Kidney glomerular epithelial cell (primary cell): ENCODE data around the gene MMP28.

Experiments used
- DNase-seq: peaks from one replicate; lab custom pipeline; 2025; lab: John Stamatoyannopoulos, UW

The MMP28 gene, protein sequence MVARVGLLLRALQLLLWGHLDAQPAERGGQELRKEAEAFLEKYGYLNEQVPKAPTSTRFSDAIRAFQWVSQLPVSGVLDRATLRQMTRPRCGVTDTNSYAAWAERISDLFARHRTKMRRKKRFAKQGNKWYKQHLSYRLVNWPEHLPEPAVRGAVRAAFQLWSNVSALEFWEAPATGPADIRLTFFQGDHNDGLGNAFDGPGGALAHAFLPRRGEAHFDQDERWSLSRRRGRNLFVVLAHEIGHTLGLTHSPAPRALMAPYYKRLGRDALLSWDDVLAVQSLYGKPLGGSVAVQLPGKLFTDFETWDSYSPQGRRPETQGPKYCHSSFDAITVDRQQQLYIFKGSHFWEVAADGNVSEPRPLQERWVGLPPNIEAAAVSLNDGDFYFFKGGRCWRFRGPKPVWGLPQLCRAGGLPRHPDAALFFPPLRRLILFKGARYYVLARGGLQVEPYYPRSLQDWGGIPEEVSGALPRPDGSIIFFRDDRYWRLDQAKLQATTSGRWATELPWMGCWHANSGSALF

DNA sequence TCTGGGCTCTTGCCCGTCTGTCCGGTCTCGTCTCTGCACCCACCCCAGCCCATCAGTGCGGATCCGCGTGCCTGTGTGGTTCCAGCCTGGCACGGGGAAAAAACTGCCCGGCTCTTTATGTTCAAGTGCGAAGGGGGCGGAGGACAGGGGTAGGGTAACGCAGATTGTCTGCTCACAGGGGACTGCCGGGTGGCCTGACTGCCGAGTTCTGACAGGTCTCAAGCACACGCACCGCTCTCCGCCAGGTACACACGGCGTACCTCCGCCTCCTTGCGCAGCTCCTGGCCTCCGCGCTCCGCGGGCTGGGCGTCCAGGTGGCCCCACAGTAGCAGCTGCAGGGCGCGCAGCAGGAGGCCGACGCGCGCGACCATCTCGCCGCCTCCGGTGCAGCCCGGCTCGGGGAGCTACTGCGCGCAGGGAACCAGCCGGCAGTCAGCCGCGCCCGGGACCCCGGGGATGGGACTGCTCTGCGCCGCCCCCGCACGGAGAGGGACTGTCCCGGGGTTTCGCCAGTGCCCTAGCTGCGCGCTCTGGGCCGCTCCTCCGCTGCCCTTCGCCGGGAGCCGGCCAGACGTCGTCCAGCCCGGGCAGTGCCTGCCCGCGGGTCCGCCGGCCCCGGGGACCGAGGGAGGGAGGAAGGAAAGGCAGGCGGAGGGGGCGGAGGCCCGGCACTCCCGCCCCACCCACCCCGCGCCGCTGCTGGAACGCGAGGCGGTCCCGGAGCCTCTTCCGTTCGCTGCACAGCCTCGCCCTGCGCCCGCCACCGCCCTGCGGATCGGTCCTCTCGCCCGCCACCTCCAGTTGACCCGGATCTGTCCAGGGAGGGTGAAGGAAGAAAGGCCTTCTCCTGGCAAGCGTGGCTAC is at the start of gene MMP28:
MMP28 (minus strand) TSS at position 635 of the 864 bp plus-strand sequence; CDS start at position 371, 264 bp downstream.
- DNase-seq = no peak

DNA sequence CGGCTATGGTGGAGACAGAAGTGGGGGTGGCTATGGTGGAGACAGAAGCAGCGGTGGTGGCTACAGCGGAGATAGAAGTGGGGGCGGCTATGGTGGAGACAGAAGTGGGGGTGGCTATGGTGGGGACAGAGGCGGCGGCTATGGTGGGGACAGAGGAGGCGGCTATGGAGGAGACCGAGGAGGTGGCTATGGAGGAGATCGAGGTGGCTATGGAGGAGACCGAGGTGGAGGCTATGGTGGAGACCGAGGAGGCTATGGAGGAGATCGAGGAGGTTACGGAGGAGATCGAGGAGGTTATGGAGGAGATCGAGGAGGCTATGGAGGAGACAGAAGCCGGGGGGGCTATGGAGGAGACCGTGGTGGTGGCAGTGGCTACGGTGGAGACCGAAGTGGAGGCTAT is 49.1 kb upstream of the MMP28 start:
- no peak for DNase-seq

DNA sequence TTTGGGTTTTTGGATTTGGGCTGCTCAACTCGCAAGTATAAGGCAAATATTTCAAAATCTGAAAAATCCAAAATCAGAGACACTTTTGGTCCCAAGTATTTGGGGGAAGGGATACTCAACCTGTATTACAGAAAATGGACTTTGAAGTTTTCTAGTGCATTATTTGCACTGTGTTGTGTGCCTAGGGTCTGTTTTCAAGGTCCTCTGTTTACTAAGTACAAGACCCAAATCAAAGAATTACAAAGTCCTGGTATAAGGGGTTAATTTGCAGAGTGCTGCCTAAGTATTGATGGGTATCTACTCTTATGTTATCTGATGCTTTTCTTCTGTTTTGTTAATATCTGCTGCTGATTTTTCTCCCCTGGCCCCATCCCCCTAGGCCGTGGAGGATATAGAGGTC is 48.3 kb upstream of the MMP28 start:
- no peak for DNase-seq

DNA sequence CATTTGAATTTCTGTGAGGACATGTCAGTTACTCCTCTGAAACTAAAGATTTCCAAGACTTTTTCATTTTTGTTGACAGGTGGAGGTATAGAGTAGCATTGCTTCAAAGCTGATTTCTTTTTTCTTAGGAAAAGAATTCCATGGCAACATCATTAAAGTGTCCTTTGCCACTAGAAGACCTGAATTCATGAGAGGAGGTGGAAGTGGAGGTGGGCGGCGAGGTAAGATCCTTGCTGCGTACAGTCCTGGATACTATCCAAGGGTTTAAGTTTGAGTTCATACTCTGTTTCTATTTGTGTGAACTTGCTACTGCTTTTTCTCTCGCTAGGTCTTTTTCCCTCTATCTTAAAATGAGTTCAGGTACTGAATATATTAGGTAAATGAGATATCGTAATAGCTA is 46.8 kb upstream of the MMP28 start:
- DNase-seq = no peak

DNA sequence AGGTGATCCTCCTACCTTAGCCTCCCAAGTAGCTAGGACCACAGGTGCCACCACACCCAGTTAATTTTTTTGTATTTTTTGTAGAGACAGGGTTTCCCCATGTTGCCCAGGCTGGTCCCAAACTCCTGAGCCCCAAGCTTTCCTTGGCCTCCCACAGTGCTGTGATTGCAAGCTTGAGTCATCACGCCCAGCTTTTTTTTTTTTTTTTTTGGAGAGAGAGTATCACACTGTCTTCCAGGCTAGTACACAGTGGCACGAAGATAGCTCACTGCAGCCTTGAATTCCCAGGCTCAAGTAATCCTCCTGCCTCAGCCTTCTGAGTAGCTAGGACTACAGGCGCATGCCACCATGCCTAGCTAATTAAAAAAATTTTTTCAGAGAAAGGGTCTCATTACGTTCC is 46.1 kb upstream of the MMP28 start:
- no peak for DNase-seq

DNA sequence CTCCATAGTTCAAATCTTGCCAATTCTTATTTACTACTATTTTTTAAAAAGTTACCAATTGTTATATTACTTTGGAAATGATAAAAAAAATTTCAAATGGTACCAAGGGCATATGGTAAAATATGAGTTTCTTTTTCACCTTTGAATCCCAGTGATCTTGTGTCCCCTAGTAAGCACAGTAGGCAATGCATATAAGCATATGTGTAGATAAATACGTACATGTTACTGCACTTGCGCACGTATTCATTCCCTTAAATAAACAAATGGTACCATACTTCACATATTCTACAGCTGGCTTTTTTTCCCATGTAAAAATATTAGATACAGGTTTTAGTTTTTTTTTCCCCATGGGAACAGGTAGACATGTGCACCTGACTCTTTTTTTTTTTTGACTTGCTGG is 45.7 kb upstream of the MMP28 start:
- no peak for DNase-seq

DNA sequence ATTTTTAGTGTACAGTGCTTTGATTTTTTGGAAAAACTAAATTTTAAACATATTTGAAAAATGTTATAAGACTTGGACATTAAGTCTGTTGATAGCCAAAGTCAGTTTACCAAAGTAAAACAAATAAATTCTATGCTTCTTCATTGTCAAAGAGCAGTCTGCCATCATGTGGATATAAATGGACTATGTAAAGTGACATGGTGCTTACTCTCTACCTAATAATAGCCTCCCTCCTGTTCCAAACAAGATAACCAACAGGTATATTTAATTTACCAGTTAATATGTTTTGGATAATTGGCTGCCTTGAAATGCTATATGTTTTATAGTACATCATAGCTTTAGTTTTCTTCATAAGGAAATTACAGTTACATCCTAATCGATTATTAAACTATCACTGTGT is 29.8 kb upstream of the MMP28 start:
- DNase-seq = no peak

DNA sequence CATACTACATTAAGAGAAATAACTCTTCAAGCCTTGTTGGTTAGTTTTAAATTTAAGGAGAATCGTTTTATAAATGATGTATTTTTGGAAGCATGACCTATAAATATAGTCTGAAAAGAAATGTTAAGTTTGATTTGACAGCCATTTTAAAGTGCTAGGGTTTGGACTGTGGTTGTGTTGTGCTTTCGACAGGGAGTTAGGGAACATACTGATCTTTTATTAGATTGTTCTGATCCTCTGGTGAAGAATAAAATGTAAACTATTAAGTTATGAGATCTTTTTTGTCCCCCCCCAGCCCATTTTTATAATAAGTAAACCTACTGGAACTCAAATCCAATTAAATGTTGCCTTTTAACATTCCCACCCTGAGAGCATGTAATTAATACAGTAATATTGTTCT is 25.9 kb upstream of the MMP28 start:
- no peak for DNase-seq

DNA sequence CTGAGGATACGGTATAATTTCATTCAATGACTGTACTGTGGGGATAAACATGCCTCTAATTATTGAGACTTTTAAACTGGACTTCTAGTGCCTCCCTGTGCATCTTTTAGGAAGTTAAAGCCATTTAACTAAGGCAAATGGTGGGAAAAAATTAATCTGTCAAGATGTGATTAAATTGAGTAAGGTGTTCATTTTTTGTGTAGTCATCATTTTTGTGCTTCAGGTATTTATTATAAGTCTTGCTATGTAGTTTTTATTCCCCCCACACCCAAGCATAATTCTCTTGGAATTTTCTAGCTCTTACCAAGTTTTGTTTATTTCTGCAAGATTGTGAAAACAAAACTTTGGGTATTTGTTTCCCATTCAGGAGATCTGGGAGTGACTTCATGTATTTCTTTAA is 24.0 kb upstream of the MMP28 start:
- DNase-seq = no peak

DNA sequence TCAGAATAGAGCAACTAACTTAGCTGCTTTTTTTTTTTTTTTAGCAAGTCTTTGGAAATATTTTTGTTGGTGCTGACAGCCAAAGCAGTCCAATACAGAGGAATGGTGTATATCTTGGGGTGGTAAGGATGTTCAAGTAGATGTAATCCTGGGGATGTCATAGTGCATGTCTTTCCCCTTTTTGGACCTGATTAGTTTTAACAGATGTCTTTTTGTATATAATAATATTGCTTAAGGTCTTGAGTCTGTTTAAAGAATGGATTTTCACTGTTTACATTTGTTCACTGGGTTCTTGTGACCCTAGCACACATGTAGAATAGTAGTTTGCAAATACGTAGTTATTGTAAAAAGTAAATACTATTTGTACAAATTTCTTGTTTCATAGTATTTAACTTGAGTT is 21.8 kb upstream of the MMP28 start:
- DNase-seq = no peak

DNA sequence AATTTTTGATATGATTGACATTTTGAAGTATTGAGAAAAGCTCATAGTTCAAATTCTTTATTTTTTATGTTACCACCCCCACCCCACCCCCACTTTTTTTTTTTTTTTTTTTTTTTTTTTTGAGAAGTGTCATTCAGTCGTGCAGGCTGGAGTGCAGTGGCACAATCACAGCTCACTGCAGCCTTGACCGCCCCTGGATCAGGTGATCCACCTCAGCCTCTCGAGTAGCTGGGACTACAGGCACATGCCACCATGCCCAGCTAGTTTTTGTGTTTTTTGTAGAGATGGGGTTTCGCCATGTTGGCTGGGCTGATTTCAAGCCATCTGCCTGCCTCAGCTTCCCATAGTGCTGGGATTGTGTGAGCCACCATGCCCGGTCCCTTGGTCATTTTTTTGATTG is 21.3 kb upstream of the MMP28 start:
- DNase-seq = no peak

DNA sequence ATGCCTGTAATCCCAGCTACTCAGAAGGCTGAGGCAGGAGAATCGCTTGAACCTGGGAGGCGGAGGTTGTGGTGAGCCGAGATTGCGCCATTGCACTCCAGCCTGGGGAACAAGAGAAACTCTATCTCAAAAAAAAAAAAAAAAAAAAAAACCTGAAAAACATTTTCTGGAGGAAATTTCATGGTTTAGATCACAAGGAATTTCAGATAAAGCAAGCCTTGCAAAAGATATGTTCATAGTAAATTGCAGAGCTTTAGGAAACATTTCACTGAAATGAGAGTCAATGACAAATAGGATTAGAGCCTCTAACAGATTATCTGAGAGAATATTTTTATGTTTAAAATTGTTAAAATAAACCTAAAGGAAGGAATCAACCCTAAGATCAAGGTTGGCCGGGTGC is 17.0 kb upstream of the MMP28 start:
- DNase-seq = no peak

DNA sequence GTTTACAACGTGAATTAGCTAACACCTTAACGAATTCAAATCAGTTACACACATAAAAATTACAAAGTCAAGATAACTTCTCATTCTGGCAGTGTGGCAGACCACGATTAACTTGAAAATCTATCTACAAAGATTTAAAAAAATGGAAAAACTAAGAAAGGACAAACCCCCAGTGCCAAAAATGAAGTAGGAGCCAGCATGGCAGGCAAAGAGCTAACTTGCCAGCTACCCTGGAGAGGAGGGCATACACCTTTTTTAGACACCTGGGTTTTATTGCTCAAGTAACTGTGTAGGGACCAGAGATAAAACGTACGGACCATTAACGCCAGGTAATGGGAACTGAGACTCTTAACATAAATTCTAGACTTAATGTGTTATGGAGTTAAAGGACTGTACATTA is 16.3 kb upstream of the MMP28 start:
- no peak for DNase-seq

DNA sequence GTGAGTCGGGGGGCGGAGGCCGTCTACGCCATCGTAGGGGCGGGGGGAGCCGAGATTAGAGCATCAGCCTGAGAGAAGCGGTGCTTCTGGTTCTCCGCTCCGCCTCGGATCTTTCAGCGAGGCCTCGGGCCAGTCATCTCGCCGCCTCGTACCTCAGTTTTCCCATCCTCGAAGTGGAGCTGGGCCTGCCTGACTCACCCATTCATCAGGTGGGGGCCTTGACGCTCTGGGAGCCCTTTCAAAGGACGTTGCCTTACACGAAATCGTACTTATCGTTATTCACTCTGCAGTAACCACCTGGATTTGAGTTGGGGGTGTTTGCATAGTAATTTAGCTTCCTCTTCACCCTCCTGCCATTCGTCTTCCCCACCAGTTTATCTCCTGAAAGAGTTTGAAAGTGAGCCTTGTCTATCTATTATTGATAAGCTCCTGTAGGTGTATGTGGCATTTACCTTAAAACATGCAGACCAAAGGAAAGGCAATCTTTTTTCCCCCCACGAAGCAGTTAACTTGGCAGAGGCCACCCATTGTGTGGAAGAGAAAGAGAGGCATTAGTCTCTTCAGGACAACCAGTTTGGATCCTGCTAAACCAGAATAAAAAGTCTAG is 14.5 kb upstream of the MMP28 start:
- no peak for DNase-seq

DNA sequence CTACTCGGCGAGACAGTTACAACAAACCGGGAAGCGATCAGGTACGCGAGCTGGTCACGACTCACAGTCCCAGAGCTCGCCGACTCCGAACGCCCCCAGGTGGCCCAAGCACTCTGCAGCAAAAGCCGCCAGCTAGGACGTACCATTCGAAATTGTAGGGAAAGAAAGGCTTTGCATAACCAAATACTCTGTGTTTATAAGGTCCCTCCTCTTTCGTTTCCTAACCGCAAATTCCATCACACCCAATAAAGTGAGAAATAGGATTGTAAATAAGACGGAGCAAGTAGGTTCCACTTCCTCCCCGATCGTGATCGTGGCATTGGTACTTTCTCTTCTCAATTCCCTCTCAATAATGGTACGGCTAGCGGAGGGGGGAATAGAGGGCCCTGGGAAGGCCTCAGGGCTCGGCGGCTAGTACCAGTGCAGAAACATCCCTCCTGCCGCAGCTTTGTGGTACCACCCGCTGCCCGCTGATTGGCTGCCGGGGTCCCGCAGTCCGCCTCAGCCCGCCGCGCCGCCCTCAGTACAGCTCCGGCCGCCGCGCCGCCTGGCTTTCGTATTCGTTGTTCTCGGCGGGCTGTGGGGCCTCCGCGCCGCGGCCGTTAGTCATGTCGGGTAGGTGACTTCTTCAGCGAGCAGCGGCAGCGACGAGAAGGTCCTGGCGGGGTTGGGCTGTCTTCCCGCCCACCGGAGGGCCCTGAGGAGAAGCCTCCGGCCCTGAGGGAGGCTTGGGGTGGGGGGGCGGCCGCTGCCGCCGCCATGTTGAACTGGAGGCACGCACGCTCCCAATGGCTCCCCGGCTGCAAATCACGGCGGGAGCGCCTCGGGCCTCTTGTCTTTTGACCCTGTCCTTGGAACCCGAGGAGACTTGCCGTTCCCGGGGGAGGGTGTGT is 13.8 kb upstream of the MMP28 start, which contains the start of gene TAF15:
TAF15 (plus strand) TSS at position 523 of the 893 bp plus-strand sequence; CDS start at position 609, 86 bp downstream.
- DNase-seq = peak; percentile 100

DNA sequence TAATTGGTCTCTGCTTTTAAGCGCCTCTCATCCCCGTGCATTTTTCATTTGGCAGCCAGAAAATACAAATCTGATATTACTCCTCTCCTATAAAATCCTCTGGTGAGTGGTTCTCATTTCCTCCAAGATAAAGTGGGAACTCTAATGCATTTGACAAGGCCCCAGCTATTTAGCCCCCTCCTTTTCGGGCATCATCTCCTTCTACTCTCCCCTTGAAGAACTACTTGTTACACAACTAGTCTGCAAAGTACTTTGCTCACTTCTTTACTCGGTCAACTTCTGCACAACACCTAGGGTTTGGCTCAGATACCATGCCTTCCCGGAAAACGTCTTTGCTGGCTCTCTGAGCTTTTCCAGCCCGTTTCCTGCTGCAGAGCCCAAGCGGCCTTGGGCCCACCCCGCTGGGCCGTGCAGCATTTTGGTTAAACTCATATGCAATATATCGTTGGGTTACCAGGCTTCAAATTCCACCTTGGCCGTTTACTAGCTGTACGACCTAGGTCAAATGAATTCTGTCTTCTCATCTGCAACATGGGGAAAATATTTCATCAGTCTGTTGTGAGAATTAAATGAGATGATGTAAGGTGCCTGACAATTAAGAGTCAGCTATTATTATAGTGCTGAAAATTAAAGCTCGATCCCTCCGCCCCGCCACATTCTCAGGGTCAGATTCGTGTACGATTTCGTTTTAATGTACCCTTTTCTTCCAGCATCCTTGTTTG is 13.0 kb upstream of the MMP28 start:
- DNase-seq = no peak

DNA sequence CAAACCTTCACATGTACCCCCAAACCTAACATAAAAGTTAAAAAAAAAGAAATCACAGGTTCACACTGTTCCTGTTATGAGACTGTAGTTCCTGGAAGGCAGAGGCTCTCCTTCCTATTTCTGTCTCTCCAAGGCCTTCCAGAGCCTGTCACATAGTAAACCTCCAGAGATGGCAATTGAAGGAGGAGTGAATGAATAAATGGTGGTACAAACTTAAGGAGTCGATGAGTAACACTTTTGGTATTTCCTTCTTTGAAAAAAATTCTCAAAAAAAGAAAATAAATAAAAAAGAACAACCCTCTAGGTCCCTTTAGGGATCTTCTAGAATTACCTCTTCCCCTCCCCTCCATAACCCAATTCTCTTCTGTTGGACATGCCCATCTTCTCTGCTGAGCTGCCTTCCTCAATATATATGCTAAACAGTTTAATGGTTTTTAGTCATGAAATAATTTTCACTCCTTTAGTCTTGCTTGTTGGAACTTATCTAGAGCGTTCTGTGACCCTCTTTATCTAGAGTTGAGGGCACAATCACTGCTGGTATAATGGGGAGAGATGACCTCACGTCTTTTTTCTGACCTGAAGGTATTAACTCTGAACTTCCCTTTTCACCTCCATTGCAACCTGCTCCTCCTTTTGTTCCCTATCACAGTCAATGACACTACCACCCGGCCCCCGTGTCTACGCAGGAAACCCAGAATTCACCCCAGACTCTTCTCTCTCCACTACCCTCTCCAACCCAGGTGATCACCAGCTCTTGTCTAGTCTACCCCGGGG is 12.1 kb upstream of the MMP28 start:
- DNase-seq = peak; percentile 46

DNA sequence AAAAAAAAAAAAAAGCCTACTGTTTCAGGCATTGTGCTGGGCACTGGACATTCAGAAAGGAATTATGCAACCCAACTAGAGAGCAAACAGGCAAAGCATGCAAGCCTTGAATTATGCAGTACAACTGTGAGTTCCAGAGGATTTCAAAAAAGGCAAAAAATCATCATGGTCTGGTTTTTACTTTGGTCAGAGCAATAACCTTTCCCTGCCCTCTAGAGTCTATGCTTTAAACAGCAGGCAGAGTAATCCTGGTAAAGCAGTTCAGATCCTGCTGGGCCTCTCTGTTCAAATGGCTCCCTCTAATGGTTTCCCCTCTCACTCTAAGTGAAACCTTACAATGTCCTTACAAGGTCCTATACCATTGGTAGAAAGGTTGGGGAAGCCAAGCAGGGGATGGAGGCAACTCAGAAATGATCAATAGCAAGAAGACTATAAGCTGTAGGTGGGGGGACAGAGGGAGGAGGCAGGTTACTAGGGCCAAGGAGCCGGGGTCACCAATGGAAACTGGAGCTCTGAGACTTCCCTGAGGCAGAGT is 9.3 kb upstream of the MMP28 start:
- peak; percentile 74 for DNase-seq

DNA sequence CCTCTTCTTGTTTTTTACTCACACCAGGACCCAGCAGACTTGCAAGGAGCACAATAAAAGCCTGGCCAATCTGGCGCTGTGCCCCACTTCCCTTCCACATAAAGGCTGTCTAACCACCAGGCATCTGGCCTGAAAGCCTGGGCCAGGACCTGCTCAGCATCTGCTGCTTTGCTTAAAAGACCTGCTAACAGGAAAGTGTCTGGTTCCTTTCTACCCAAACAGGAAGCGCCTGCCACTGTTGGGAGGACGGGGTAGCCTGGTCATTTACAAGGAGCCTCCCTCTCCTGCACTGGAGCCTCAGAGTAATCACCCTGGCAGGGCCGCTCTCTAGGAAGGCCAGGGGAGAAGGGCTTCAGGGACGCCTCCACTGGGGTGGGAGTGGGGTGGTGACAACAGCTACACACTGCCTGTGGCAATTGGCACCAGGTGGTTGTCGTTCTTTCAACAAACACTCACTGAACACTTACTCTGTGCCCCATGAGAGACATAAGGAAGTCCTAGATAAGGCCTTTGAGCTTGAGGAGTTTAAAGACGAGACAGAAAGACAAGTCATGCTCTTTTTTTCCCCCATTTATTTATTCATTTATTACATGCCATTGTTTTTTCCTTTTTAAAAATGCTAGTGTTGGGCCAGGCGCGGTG is 6.3 kb upstream of the MMP28 start:
- no peak for DNase-seq
